Omental fat pad (tissue), 4 donors: ENCODE data around the gene ICAM1. TPM values are rescaled to one million over a fixed set of nuclear protein-coding genes. Genes with fewer than 3 reads are reported as not detected.

Experiments used
- ATAC-seq: fragments of 150-250 bp; one replicate; pipeline ENCODE4 v1.9.1; 2016; ENCODE audit warnings: mild to moderate bottlenecking, moderate library complexity; ENCODE audit not compliant: low FRiP score
- DNase-seq: peaks from one replicate; pipeline ENCODE4 v3.0.0-alpha.2; 2019; ENCODE audit warnings: low spot score
- total RNA-seq, 4 donors: library from RNA; depleted of rRNA; stranded (reverse); fragments of >200 nt; gene quantifications; one replicate each; pipeline ENCODE4 v1.1.0, GENCODE V29; 2016
- TF ChIP-seq, protein P1 (sequence below), 3 donors: fragments of 450-650 bp; IDR thresholded peaks; one replicate each; pipeline ENCODE4 v1.5.1; 2016 to 2017; ENCODE audit warnings: antibody characterized with exemption in 3 of 3, mild to moderate bottlenecking in 3 of 3, moderate library complexity in 2 of 3

The ICAM1 gene
- total RNA-seq, 4 donors from 2014 or later, result 20.7 to 286 (median 81.0) TPM

DNA sequence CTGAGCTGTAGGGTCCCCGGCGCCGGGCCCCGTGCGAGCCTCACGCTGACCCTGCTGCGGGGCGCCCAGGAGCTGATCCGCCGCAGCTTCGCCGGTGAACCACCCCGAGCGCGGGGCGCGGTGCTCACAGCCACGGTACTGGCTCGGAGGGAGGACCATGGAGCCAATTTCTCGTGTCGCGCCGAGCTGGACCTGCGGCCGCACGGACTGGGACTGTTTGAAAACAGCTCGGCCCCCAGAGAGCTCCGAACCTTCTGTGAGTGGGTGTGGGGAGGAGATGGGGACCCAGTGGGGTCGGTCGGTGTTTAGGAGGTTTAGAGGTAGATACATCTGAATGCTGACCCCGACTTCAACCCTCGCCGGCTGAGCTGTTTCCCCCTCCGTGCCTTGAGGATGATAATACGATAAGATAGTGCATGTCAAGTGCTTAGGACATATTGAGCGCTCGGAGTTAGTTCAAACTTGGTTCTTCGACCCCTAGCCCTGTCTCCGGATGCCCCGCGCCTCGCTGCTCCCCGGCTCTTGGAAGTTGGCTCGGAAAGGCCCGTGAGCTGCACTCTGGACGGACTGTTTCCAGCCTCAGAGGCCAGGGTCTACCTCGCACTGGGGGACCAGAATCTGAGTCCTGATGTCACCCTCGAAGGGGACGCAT, 20.8 kb downstream of the ICAM1 start:
- ATAC-seq (no peak), DNase-seq (no peak)
- TF ChIP-seq, protein P1, sequence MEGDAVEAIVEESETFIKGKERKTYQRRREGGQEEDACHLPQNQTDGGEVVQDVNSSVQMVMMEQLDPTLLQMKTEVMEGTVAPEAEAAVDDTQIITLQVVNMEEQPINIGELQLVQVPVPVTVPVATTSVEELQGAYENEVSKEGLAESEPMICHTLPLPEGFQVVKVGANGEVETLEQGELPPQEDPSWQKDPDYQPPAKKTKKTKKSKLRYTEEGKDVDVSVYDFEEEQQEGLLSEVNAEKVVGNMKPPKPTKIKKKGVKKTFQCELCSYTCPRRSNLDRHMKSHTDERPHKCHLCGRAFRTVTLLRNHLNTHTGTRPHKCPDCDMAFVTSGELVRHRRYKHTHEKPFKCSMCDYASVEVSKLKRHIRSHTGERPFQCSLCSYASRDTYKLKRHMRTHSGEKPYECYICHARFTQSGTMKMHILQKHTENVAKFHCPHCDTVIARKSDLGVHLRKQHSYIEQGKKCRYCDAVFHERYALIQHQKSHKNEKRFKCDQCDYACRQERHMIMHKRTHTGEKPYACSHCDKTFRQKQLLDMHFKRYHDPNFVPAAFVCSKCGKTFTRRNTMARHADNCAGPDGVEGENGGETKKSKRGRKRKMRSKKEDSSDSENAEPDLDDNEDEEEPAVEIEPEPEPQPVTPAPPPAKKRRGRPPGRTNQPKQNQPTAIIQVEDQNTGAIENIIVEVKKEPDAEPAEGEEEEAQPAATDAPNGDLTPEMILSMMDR (IDR thresholded peaks at IDR 0.05), result no peak

DNA sequence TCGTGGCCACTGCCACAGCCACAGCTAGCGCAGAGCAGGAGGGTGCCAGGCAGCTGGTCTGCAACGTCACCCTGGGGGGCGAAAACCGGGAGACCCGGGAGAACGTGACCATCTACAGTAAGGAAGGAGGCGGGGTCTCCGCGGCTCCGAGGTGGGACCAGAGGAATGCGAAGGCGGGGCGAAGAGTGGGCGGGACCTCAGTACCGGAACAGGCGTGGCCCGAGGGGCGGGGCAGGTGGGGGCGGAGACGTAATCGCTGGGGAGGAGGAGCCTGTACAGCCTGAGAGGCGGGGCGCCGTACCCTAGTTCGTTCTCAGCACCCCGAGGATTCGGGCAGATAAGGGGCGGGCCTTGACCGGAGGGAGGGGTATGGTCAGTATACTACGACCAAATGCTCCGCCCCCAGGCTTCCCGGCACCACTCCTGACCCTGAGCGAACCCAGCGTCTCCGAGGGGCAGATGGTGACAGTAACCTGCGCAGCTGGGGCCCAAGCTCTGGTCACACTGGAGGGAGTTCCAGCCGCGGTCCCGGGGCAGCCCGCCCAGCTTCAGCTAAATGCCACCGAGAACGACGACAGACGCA, 21.4 kb downstream of the ICAM1 start:
- TF ChIP-seq, protein P1 (IDR thresholded peaks at IDR 0.05), result no peak
- peak; percentile 66 for DNase-seq
- peak; percentile 58 for ATAC-seq

DNA sequence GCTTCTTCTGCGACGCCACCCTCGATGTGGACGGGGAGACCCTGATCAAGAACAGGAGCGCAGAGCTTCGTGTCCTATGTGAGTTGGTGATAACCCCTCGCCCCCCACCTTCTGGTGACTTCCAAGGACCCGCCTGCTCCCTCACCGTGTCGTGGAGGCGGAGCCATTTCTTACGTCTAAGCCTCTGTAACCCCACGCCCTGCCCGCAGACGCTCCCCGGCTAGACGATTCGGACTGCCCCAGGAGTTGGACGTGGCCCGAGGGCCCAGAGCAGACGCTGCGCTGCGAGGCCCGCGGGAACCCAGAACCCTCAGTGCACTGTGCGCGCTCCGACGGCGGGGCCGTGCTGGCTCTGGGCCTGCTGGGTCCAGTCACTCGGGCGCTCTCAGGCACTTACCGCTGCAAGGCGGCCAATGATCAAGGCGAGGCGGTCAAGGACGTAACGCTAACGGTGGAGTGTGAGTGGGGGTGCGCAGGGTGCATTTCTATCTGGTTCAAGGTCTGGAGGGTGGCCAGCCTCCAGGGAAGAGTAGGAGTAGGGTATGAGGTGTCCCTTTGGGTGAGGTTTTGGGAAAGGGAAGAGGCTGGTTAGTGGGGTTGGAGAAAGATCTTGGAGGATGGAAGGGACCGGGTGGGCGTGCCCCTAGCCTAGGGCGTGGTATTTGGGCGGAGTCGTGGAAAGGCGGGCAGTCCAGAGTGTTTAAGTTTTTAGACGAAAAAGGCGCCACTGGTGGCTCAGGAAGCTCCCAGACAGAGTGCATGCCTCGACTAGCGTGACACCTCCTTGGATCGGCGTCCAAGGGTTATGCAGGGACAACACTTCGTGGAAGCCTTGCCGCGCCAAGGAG, 22.1 kb downstream of the ICAM1 start:
- TF ChIP-seq, protein P1 (IDR thresholded peaks at IDR 0.05), result no peak
- ATAC-seq (no peak), DNase-seq (no peak)

DNA sequence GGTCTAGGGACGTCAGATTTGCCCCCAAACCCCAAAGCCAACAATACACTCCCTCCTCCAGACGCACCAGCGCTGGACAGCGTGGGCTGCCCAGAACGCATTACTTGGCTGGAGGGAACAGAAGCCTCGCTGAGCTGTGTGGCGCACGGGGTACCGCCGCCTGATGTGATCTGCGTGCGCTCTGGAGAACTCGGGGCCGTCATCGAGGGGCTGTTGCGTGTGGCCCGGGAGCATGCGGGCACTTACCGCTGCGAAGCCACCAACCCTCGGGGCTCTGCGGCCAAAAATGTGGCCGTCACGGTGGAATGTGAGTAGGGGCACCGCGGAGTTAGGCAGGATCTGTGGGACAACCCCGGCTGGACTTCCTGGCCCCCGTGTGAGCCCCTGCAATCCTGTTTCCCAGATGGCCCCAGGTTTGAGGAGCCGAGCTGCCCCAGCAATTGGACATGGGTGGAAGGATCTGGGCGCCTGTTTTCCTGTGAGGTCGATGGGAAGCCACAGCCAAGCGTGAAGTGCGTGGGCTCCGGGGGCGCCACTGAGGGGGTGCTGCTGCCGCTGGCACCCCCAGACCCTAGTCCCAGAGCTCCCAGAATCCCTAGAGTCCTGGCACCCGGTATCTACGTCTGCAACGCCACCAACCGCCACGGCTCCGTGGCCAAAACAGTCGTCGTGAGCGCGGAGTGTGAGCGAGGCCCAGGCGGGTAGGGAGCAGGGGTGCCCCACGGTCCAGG, 22.9 kb downstream of the ICAM1 start:
- DNase-seq (no peak), ATAC-seq (no peak)
- TF ChIP-seq, protein P1 (IDR thresholded peaks at IDR 0.05), result no peak

DNA sequence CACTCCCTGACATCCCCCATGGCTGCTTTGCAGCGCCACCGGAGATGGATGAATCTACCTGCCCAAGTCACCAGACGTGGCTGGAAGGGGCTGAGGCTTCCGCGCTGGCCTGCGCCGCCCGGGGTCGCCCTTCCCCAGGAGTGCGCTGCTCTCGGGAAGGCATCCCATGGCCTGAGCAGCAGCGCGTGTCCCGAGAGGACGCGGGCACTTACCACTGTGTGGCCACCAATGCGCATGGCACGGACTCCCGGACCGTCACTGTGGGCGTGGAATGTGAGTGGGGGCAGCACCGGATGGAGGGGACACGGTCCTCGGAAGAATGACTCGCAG, 23.4 kb downstream of the ICAM1 start:
- DNase-seq (no peak), ATAC-seq (no peak)
- TF ChIP-seq, protein P1 (IDR thresholded peaks at IDR 0.05), result no peak

DNA sequence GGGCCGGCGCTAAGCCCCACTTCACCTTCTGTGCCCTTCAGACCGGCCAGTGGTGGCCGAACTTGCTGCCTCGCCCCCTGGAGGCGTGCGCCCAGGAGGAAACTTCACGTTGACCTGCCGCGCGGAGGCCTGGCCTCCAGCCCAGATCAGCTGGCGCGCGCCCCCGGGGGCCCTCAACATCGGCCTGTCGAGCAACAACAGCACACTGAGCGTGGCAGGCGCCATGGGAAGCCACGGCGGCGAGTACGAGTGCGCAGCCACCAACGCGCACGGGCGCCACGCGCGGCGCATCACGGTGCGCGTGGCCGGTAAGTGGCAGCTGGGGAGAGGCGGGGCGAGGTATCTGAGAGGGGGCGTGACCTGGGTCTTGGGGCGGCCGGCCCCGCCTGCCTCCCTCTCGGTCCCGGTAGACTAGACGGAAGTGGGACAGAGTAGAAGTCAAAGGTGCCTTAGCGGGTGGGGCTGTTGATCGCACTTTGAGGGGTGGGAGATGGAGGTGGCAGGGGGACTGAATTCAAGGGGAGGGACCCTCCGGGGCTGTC, 24.5 kb downstream of the ICAM1 start:
- ATAC-seq, result no peak
- TF ChIP-seq, protein P1 (IDR thresholded peaks at IDR 0.05), result no peak
- no peak for DNase-seq
